ENCODE data around the gene ADAP2. TPM values are rescaled to one million over a fixed set of nuclear protein-coding genes. Genes with fewer than 3 reads are reported as not detected.

Gene ADAP2
- total RNA-seq, 4 donors from 2014 or later, result 3.0 to 15.0 (median 9.4) TPM

GRCh38 chr17:30996486-30996885 lies 74.7 kb downstream of the ADAP2 start:
- TF ChIP-seq POLR2A (IDR thresholded peaks at IDR 0.05), result no peak
- TF ChIP-seq CTCF (IDR thresholded peaks at IDR 0.05), result no peak
- Histone ChIP-seq H3K4me3 (no peak overlapping the region), H3K27me3 (no peaks in the 10 kb centered on the region), H3K27ac (no peak overlapping the region), H3K4me1 (no peaks in the 10 kb centered on the region), H3K9me3 (no peaks in the 10 kb centered on the region), H3K36me3 (peaks cover 20 to 99% (median 23%) of the 10 kb centered on the region in 3 donors)
- intact Hi-C loops (cut with DNase I), result no loop called here
- DNase-seq, result no peak
- WGBS, 2 donors, result 74 to 82% methylated on average over 3 of the region's 3 CpGs

GRCh38 chr17:30997270-30997669 lies 75.5 kb downstream of the ADAP2 start:
- Histone ChIP-seq H3K9me3 (no peaks in the 10 kb centered on the region), H3K27ac (no peak overlapping the region), H3K4me3 (no peak overlapping the region), H3K27me3 (no peaks in the 10 kb centered on the region), H3K36me3 (peaks cover 20 to 99% (median 23%) of the 10 kb centered on the region in 3 donors), H3K4me1 (no peaks in the 10 kb centered on the region)
- 83 to 95% methylated on average over 6 of the region's 6 CpGs for WGBS, 2 donors
- intact Hi-C loops (cut with DNase I), result no loop called here
- no peak for TF ChIP-seq POLR2A (IDR thresholded peaks at IDR 0.05)
- TF ChIP-seq CTCF (IDR thresholded peaks at IDR 0.05), result no peak
- no peak for DNase-seq

GRCh38 chr17:30997842-30998241 lies 76.1 kb downstream of the ADAP2 start:
- no peak for DNase-seq
- Histone ChIP-seq H3K4me1 (no peaks in the 10 kb centered on the region), H3K27me3 (no peaks in the 10 kb centered on the region), H3K27ac (no peak overlapping the region), H3K9me3 (no peaks in the 10 kb centered on the region), H3K36me3 (peaks cover 20 to 99% (median 23%) of the 10 kb centered on the region in 3 donors), H3K4me3 (no peak overlapping the region)
- intact Hi-C loops (cut with DNase I), result no loop called here
- 91 to 94% methylated on average over 5 of the region's 5 CpGs for WGBS, 2 donors
- no peak for TF ChIP-seq POLR2A (IDR thresholded peaks at IDR 0.05)
- TF ChIP-seq CTCF (IDR thresholded peaks at IDR 0.05), result no peak

- Histone ChIP-seq H3K36me3 (peaks cover 10 to 87% (median 18%) of the 10 kb centered on the region in 3 donors), H3K27ac (no peak overlapping the region), H3K27me3 (no peaks in the 10 kb centered on the region), H3K4me1 (no peaks in the 10 kb centered on the region), H3K4me3 (no peak overlapping the region), H3K9me3 (no peaks in the 10 kb centered on the region)
- TF ChIP-seq POLR2A (IDR thresholded peaks at IDR 0.05) (no peak), CTCF (IDR thresholded peaks at IDR 0.05) (no peak)
- intact Hi-C loops (cut with DNase I), result no loop called here
- no peak for DNase-seq
- 77 to 84% methylated on average over 7 of the region's 7 CpGs for WGBS, 2 donors
These were observed 80.3 kb downstream of the ADAP2 start for GRCh38 chr17:31002047-31002446.

GRCh38 chr17:31003225-31003866 lies 81.6 kb downstream of the ADAP2 start:
- TF ChIP-seq CTCF (IDR thresholded peaks at IDR 0.05), result no peak
- Histone ChIP-seq H3K4me3 (no peak overlapping the region), H3K27me3 (no peaks in the 10 kb centered on the region), H3K9me3 (no peaks in the 10 kb centered on the region), H3K36me3 (peaks cover 0 to 74% (median 6%) of the 10 kb centered on the region in 3 donors), H3K4me1 (peaks cover 0 to 8% (median 4%) of the 10 kb centered on the region in 3 donors), H3K27ac (no peak overlapping the region)
- intact Hi-C loops (cut with DNase I), result no loop called here
- WGBS, 2 donors, result 97 to 100% methylated on average over 5 of the region's 5 CpGs
- no peak for DNase-seq
